GM21576 (cell line): Measurements from ENCODE around the gene COPS7A.

Experiments used
- ATAC-seq: cut with Tn5 transposase; IDR thresholded peaks from one replicate; pipeline ENCODE4 v1.9.1; 2021; ENCODE audit warnings: mild to moderate bottlenecking, moderate library complexity; ENCODE audit not compliant: unreplicated experiment

The COPS7A gene

GRCh38 chr12:6748761-6749160 lies 24.9 kb downstream of the COPS7A start:
- ATAC-seq, result no peak

- ATAC-seq, result no peak
These were observed 26.7 kb downstream of the COPS7A start for GRCh38 chr12:6750506-6750905.

- no peak for ATAC-seq
These were observed 27.9 kb downstream of the COPS7A start for GRCh38 chr12:6751767-6752166.

DNA sequence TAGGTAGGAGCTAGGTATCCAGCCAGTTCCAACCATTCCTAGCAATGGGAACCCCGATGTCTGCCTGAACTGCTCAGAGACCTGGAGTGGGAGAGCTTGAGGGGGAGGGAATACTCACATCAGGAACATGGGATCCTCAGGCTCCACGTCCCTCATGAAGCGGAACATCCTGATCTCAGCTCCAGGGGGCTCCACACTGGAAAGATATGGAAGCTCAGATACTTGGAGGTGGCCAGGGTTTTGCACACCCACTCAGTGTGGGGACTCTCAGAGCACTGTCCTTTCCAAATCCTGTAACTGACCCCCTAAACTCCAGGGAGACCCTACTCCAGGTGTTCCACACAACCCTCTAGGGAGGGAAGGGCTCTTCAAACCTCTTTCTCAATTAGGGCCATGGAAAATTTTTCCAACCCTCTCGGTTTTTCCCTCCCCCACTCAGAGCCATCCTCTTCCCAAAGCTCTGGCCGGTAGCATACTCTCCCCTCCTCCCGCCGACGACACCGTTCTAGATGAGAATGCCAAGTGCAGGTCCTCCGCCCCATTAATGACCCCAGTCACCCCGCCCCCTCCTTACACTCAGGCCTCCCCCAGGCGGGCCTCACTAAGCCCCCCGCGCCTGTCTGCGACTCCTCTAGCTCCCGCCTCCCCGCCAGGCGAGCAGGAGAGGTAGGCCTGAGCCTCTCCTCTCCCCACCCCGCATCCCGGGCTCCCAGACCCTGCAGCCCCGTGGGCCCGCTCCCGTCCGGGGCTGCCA lies 28.5 kb downstream of the COPS7A start:
- ATAC-seq, result no peak

DNA sequence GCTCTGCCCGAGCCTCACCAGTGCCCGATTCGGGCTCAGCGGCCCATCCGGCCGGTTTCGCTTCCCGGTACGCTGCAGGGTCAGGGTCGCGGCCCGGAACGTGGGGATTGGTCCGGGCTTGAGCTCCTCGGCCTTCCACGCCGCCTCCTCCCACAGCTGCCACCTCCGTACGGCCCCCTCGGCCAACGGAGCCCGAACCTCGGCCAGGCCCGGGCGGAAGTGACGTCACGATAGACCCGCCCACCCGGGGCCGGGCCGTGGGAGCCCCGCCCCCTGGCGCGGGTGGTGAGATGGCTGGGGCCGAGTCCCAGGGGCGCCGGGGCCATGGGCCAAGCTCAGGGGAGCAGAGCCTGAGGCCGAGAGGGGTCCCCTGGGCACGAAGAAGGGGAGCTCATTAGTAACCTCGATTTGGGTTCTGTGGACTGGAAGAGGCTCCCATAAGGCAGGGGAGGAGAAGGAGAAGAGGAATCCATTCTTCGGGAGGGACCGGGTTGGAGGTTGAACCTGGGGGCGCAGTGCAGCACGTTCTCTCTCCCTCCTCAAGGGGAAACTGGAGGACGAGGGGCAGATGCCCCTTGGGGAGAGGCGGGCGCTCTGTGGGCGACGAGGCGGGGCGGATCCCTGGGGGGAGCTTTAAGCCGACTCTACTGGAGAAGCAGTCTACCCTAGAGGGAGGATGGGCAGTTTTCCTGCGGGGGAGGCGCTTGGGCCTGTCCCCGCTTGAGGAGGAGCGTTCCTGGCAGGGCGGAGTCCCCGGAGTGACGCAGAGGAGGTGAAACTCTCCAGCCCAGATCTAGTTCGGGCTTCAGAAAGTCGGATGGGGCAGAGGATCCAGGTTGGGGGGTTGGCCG lies 29.3 kb downstream of the COPS7A start, which contains the start of gene MLF2:
Gene MLF2, minus strand, starts transcription at position 221 of the 851 bp plus-strand sequence. CDS start 807 bp downstream, outside the sequence.
- peak; percentile 82 for ATAC-seq

DNA sequence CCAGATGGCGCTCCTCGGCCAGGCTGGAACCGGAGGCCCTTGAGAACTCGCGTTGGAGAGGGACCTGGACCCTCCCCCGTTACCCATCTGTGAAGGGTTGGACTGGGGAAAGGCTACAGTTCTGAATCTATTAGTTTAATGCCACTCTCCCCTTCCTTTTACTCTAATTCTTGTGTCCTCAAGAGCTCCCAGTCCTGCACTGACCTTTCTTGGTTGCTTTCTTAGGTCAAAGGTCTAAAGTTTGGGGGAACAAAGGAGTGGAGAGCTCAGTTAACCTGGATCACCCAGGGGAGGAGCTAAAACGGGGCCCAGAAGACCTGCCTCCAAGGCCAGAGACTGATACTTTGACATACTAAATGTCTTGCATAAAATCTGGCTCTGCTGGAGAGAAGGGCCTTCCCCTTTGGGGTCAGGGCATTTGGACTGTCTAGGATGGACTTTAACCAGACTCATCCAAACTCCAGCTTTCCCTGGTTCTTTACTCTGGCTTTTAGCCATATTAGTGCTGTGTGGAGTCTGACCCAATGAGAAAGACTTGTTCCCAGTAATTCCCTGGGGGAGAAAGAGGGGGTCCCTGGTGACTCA lies 30.0 kb downstream of the COPS7A start:
- ATAC-seq, result no peak

GRCh38 chr12:6754411-6754810 lies 30.6 kb downstream of the COPS7A start:
- no peak for ATAC-seq

GRCh38 chr12:6757028-6757690 lies 33.3 kb downstream of the COPS7A start:
- no peak for ATAC-seq

- no peak for ATAC-seq
These were observed 34.8 kb downstream of the COPS7A start for GRCh38 chr12:6758506-6759095.

- ATAC-seq, result no peak
These were observed 35.9 kb downstream of the COPS7A start for GRCh38 chr12:6759741-6760140.

- no peak for ATAC-seq
These were observed 39.5 kb downstream of the COPS7A start for GRCh38 chr12:6763380-6763779.

DNA sequence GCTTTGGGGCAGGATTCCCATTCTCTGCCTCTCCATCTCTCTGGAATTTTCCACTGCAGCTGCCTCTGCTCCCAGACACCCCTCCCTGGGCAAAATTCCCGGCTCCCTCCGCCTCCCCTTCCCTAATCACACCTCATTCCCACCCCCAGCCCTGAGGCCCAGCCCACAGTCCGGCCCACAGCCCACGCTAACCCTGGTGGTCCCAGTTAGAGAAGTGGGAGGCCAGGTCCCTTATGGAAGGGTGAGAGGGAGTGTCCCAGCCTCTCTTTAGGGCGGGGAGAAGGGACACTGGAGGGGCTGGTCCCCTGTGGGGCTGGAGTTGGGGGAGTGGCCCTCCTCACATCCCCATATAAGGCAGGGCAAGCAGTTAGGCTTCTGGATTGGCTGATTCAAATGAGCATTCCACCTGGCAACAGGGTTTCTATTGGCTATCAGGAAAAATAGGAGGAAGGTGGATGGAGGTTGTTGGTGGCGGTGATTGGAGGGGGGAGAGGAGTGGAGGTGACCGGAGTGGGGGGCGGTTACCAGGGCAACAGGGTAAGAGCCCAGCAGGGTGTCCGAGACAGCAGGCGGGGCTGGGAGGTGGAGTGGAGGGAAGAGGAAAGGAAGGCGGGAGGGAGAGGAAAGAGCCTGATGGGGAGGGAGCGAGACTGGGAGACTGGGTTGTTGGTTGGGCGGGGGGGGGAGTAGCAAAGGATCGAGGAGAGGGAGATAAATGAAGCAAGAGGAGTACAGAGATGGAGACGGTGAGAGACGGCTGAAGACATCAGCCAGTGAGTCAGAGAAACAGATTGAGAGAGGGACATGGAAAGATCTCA lies 40.4 kb downstream of the COPS7A start:
- ATAC-seq, result peak; percentile 79

DNA sequence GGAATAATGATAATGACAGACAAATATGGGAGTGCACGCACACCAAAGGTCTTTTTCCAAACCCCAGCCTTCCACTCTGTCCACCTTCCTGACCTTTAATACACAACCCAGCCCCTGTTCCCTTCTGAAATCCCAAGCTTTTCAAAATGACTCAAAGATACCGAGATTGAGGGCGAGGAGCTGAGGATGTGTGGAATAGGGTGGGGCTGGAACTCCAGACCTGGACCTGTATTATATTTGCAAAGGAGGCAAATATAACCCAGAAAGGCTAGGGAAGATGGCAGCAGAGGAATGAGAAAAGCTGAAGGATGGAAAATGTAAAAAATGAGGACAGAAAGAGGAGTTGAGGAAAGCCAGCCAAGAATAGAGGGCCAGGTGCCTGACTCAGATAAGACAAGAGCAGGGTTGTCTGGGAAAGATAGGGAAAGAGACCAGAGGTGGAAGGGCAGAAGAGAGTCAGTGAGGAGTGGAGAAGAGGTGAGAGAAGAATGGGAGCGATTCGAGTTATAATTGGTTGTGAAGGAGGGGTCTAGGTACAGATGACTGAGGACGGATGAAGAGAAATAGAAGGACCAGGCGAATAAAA lies 41.3 kb downstream of the COPS7A start:
- ATAC-seq, result no peak

DNA sequence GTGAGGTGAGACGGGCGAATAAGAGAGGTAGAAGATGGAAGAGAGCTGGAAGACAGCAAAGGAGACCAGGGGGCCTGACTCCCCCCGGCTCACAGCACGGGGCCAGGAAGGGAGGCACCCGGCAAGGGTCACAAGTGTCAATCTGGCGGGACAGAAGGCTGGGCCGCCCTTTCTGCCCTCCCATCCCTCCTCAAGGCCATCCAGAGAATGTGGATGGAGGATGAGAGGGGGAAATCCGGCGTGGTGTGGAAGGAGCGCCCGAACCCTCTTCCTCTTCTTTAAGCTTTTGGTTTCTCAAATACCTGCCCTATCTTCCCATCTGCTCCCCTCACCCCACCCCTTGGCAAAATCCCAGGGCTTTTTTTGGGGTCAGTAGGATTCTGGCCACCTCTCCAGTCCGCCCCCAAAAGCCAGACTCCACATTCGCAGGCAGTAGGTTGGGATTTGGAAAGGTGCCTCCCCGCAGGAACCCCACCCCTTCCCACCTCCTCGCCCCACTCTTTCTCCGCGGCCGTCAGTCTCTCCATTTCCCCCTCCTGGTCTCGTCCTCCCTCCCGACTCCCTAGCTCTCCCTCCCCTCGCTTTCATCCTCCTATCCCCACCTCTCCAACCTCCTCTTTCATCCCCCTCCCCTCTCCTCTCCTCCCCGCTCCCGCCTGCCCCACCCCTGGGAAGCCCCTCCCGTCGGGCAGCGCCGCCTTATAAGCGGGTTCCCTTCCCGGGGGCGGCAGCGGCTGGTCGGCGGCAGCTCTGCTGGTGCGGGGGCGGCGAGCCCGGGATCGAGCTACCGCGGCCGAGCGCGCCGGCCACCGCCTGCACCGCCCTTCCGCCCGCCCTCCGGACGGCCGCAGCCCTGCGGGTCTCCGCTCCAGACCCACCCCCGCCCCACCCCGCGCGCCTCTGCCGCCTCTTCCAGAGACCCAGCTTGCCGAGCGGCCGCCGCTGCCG lies 42.1 kb downstream of the COPS7A start, which contains the start of gene PTMS:
Gene PTMS, plus strand, starts transcription at position 730 of the 948 bp plus-strand sequence. CDS start 343 bp downstream, outside the sequence.
- ATAC-seq, result peak; percentile 18

DNA sequence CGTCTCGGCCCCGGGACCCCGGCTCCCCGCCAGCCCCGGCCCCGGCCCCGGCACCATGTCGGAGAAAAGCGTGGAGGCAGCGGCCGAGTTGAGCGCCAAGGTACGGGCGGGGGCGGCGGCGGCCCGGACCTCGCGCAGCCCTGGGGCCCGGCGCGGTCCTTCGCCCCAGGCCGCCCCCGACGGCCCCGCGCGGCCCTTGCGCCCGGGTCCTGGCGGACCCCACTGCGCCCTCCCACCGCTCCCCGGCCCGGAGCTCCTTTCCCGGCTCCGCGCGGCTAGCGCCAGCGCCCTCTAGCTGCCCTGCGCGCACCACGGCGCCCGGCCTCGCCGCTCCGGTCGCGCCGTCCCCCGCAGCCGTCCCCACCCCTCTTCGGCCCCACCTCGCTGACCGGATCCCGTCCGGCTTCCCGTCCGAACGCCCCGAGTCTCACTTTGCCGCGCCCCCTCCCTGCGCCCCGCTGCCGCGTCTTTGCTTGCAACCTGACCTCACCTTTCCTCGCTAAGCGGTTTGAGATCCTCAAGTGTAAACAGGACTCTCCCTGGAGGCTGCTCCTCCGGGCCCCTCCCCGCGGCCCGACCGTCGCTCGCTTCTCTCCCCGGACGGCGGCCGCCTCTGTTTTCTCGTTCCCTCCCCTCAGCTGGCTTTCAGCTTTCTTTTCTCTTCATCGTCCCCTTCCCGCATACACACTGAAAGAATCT lies 43.0 kb downstream of the COPS7A start:
- peak; percentile 30 for ATAC-seq

GRCh38 chr12:6767353-6768319 lies 43.8 kb downstream of the COPS7A start:
- ATAC-seq, result no peak
